DND-41 (cell line): ENCODE measurements around the gene LRRC43.
A peak's percentile ranks its signal among the peaks of the same experiment; 100 is the strongest.

Experiments
- ATAC-seq: fragments of 200-7000 bp; cut with Tn5 transposase; 3 replicates; pipeline ENCODE4 v1.9.1; 2021; ENCODE audit warnings: low read depth; ENCODE audit not compliant: insufficient read depth
- DNase-seq: peaks from one replicate; pipeline ENCODE4 v3.0.0-alpha.2; 2020
- H2AFZ ChIP-seq: 2 replicates; pipeline ENCODE4 v1.6.0; 2012; ENCODE audit warnings: low read depth, low read length
- H3K27ac ChIP-seq: 2 replicates; pipeline ENCODE4 v1.5.1; 2012; ENCODE audit warnings: low read length, inconsistent platforms
- H3K27me3 ChIP-seq: fragments of 200-600 bp; sonication (generic); 2 replicates; pipeline ENCODE4 v1.6.0; 2012; ENCODE audit warnings: low read length, mild to moderate bottlenecking, inconsistent platforms; ENCODE audit not compliant: insufficient read depth, poor library complexity
- H3K36me3 ChIP-seq: 2 replicates; pipeline ENCODE4 v1.5.1; 2012; ENCODE audit warnings: low read length, inconsistent platforms; ENCODE audit not compliant: insufficient read depth
- H3K4me1 ChIP-seq: 2 replicates; pipeline ENCODE4 v1.5.1; 2012; ENCODE audit warnings: mild to moderate bottlenecking, low read length; ENCODE audit not compliant: insufficient read depth
- H3K4me2 ChIP-seq: 2 replicates; pipeline ENCODE4 v1.6.0; 2012; ENCODE audit warnings: mild to moderate bottlenecking, moderate library complexity, low read length, inconsistent platforms; ENCODE audit not compliant: insufficient read depth
- H3K4me3 ChIP-seq, 2 experiments: fragments of 200-600 bp in 1 of 2; shearing (Covaris generic) in 1 of 2; 2 replicates each; pipeline ENCODE4 v1.5.1; 2012 to 2016; ENCODE audit warnings: inconsistent platforms in 2 of 2, low read length in 2 of 2, mild to moderate bottlenecking in 2 of 2, low read depth in 1 of 2, moderate library complexity in 1 of 2
- H3K79me2 ChIP-seq: 2 replicates; pipeline ENCODE4 v1.6.0; 2012; ENCODE audit warnings: low read length, inconsistent platforms; ENCODE audit not compliant: insufficient read depth
- H3K9ac ChIP-seq: 2 replicates; pipeline ENCODE4 v1.6.0; 2012; ENCODE audit warnings: low read depth, mild to moderate bottlenecking, inconsistent platforms, low read length, moderate library complexity
- H3K9me3 ChIP-seq: 2 replicates; pipeline ENCODE4 v1.5.1; 2012; ENCODE audit warnings: low read length, moderate library complexity, mild to moderate bottlenecking, inconsistent platforms; ENCODE audit not compliant: insufficient read depth, severe bottlenecking
- H4K20me1 ChIP-seq: 2 replicates; pipeline ENCODE4 v1.6.0; 2012; ENCODE audit warnings: low read length; ENCODE audit not compliant: insufficient read depth
- EZH2 ChIP-seq: IDR thresholded peaks from 3 replicates; pipeline ENCODE4 v1.6.1; 2012; ENCODE audit warnings: borderline replicate concordance, low read depth, mild to moderate bottlenecking, moderate library complexity, low read length, inconsistent platforms; ENCODE audit not compliant: severe bottlenecking
- TF ChIP-seq, protein P1 (sequence below): IDR thresholded peaks from 2 replicates; pipeline ENCODE4 v1.5.1; 2012; ENCODE audit warnings: borderline replicate concordance, low read length, moderate library complexity, mild to moderate bottlenecking; ENCODE audit not compliant: poor library complexity, severe bottlenecking; ENCODE audit errors: extremely low read depth

LRRC43 gene

DNA sequence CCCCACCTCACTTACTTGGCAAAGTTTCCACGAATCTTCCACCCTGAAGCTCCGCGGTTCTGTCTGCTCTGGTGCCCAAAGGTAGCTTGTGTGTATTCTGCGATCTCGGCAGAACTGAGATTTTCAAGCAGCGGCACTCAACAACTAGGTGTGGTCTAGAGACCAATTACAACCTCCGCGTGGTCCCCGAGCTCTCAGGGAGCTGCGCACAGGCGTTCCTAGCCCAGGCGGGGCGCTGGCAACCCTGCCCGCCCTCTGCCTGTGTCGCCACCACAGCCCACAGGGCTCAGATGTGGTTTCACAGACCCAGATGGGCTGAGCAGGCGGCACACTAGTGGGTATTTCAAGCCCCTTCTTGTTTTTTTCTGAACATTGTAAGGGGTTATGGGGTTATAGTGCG, 44.4 kb downstream of the LRRC43 start:
- Histone ChIP-seq H3K79me2 (peaks cover 34% of the 10 kb centered on the region), H3K27me3 (no peaks in the 10 kb centered on the region), H3K9me3 (no peaks in the 10 kb centered on the region), H4K20me1 (peaks cover 36% of the 10 kb centered on the region), H3K9ac (peak overlapping the region; percentile 46), H2AFZ (no peak overlapping the region), H3K4me2 (peak overlapping the region; percentile 93), H3K27ac (no peak overlapping the region; the same call in 1 of the 2 replicates), H3K36me3 (peaks cover 32% of the 10 kb centered on the region), H3K4me1 (peaks cover 62% of the 10 kb centered on the region), H3K4me3 (peak overlapping the region; percentile 22 to 64; a peak in 3 of 4 replicates)
- TF ChIP-seq, protein P1, sequence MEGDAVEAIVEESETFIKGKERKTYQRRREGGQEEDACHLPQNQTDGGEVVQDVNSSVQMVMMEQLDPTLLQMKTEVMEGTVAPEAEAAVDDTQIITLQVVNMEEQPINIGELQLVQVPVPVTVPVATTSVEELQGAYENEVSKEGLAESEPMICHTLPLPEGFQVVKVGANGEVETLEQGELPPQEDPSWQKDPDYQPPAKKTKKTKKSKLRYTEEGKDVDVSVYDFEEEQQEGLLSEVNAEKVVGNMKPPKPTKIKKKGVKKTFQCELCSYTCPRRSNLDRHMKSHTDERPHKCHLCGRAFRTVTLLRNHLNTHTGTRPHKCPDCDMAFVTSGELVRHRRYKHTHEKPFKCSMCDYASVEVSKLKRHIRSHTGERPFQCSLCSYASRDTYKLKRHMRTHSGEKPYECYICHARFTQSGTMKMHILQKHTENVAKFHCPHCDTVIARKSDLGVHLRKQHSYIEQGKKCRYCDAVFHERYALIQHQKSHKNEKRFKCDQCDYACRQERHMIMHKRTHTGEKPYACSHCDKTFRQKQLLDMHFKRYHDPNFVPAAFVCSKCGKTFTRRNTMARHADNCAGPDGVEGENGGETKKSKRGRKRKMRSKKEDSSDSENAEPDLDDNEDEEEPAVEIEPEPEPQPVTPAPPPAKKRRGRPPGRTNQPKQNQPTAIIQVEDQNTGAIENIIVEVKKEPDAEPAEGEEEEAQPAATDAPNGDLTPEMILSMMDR: peak; percentile 39
- no peak for TF ChIP-seq EZH2
- DNase-seq (peak; percentile 95), ATAC-seq (peak; percentile 81)

DNA sequence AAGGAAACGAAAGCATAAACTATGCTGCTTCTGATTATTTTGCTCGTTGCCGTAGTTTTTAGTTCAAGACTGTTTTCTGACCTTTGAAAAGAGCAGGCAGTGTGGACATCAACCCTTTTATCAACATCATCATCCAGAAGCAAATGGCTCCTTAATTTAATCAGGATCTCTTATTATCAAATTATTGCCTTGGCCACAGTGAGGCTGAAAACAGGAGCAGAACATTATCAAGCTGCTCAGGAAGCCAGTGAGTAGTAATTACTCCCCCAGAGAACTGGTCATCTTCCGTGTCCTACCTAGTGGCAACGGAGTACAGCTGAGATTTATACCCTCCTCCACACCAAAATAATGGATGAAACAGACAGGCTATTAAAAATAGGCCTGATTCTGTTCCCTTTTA, 45.2 kb downstream of the LRRC43 start:
- Histone ChIP-seq H4K20me1 (peaks cover 33% of the 10 kb centered on the region), H3K36me3 (peaks cover 29% of the 10 kb centered on the region), H3K27ac (peak overlapping the region; percentile 56), H3K9ac (peak overlapping the region; percentile 46), H2AFZ (no peak overlapping the region), H3K9me3 (no peaks in the 10 kb centered on the region), H3K4me3 (peak overlapping the region; percentile 22 to 64; a peak in 3 of 4 replicates), H3K27me3 (no peaks in the 10 kb centered on the region), H3K79me2 (peaks cover 27% of the 10 kb centered on the region), H3K4me1 (peaks cover 56% of the 10 kb centered on the region), H3K4me2 (peak overlapping the region; percentile 93)
- DNase-seq: no peak
- ATAC-seq: no peak
- TF ChIP-seq EZH2: no peak
- TF ChIP-seq, protein P1: no peak

DNA sequence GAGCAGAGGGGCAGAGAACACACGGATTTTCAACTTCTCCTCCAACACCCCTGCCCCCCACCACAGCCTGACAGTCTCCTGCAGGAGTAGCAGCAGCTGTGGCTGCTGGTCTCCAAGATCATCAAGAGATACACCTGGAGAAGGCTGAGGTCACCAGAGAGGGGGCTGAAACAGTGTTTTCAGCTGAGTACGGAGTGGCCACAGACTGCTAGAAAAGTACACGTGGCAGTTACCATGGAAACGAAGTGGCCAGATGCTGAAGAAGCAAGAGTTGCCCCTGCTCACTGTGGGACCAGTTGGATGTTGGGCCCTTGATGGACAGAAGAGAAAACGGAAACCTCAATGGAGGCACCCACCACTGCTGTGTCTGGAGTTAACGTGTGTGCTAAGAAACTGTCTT, 47.9 kb downstream of the LRRC43 start:
- Histone ChIP-seq H3K27me3 (no peaks in the 10 kb centered on the region), H3K9ac (no peak overlapping the region), H3K4me2 (no peak overlapping the region), H3K79me2 (peaks cover under 1% of the 10 kb centered on the region; the same call in 1 of the 2 replicates), H3K36me3 (peaks cover 34% of the 10 kb centered on the region), H3K27ac (no peak overlapping the region), H2AFZ (no peak overlapping the region), H3K4me1 (peaks cover 34% of the 10 kb centered on the region), H3K9me3 (no peaks in the 10 kb centered on the region), H3K4me3 (no peak overlapping the region), H4K20me1 (peaks cover 23% of the 10 kb centered on the region)
- TF ChIP-seq, protein P1: no peak
- no peak for TF ChIP-seq EZH2
- ATAC-seq: no peak
- DNase-seq: no peak

DNA sequence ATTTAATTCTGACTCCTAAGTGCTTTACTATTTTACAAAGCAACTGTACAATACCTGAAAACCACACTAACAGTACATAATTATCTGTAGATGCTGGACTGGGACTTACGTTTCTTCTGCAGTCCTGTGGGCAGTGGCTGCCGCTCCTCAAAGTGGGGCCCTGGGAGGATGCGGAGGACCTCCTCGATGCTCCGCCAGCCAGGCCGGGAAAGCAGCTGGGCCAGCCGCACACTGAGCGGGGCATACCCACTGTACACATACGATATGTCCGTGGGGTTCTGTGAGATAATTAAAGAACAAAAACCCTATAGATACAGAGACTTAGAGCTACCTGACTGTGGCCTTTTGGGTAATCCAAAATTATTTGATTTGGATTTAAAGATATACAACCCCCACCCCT, 49.8 kb downstream of the LRRC43 start:
- H3K27ac ChIP-seq: no peak overlapping the region
- H3K4me3 ChIP-seq: no peak overlapping the region
- H2AFZ ChIP-seq: no peak overlapping the region
- H3K9me3 ChIP-seq: no peaks in the 10 kb centered on the region
- H3K4me1 ChIP-seq: peaks cover 20% of the 10 kb centered on the region
- ATAC-seq (no peak), DNase-seq (no peak)
- TF ChIP-seq, protein P1: no peak
- no peak for TF ChIP-seq EZH2
- H3K4me2 ChIP-seq: no peak overlapping the region
- no peak overlapping the region for H3K9ac ChIP-seq
- no peaks in the 10 kb centered on the region for H3K79me2 ChIP-seq
- H3K27me3 ChIP-seq: no peaks in the 10 kb centered on the region
- H4K20me1 ChIP-seq: peaks cover 11% of the 10 kb centered on the region; the same call in 1 of the 2 replicates
- peaks cover 41% of the 10 kb centered on the region for H3K36me3 ChIP-seq
